Pancreas (tissue), 10 donors: ENCODE results near the gene HECTD4. TPM values are rescaled to one million over a fixed set of nuclear protein-coding genes. Genes with fewer than 3 reads are reported as not detected.
"Not testable (repeated sequence)": the region's sequence is repeated elsewhere in the genome, so short reads cannot be mapped to it uniquely, and the experiment has no call there.

ENCODE experiments used
- ATAC-seq, 4 donors: fragments of 200-7000 bp; cut with Tn5 transposase; one replicate each; pipeline versions ENCODE4 v1.8.0 to v1.9.1; 2020; ENCODE audit warnings: mild to moderate bottlenecking in 4 of 4, moderate library complexity in 4 of 4
- DNase-seq, 6 donors: peaks; one replicate each; pipeline ENCODE4 v3.0.0-alpha.2; 2020
- FAIRE-seq: peaks from 2 replicates; lab custom pipeline; 2012; peaks lifted over from hg19 to GRCh38; lab: Jason Lieb, UNC
- H3K27ac ChIP-seq, 4 donors: fragments of 200-600 bp; sonication (generic); 1 replicate in 3 of 4; 2 replicates in 1 of 4; pipeline versions ENCODE4 v1.5.0 to v1.8.0; 2020
- H3K27me3 ChIP-seq, 4 donors: fragments of 200-600 bp; one replicate each; pipeline ENCODE4 v1.8.0; 2021
- H3K36me3 ChIP-seq, 3 donors: fragments of 200-600 bp; sonication (generic) in 1 of 3; one replicate each; pipeline versions ENCODE4 v1.5.0 to v1.8.0; 2020 to 2021
- H3K4me1 ChIP-seq, 3 donors: fragments of 200-600 bp; one replicate each; pipeline ENCODE4 v1.8.0; 2021
- H3K4me3 ChIP-seq, 4 donors: fragments of 200-600 bp; sonication (generic) in 2 of 4; one replicate each; pipeline versions ENCODE4 v1.5.0 to v1.8.0; 2020 to 2021
- H3K9me3 ChIP-seq, 4 donors: fragments of 200-600 bp; one replicate each; pipeline ENCODE4 v1.8.0; 2021
- CTCF ChIP-seq, 4 donors: fragments of 200-600 bp; sonication (generic) in 3 of 4; IDR thresholded peaks; one replicate each; pipeline versions ENCODE4 v1.5.0 to v1.8.0; 2021; ENCODE audit warnings: antibody characterized with exemption in 4 of 4
- WGBS, 2 donors: extraction: QIAGEN DNeasy Blood & Tissue Kit; methylation state at CpG; one replicate each; pipeline ENCODE4 v1.1.7; 2013; 5-methylcytosine and 5-hydroxymethylcytosine counted together
- intact Hi-C, 3 donors: fragments of 100-400 bp; cut with DNase I; formaldehyde crosslinking; loops; one replicate each; pipeline versions ENCODE4 v1.11.1 to v1.14.2; 2022
- polyA plus RNA-seq, 2 donors: library from polyadenylated mRNA; stranded (reverse); fragments of 200-250 nt; gene quantifications; one replicate each; pipeline ENCODE4 v1.2.3, GENCODE V29; 2013
- total RNA-seq, 6 donors: library from RNA; stranded (reverse); fragmentation: NEBNext Ultra II Directional in 4 of 6; extraction: Animal tissue kit (Norgen Biotek cat#: 25700) in 4 of 6; gene quantifications; one replicate each; pipeline versions ENCODE4 v1.2.1 to v1.2.4, GENCODE V29; 2021 to 2023
- donor health status: healthy with polysubstance abuse.
- donor health status: DM: no; HTN: no; CAD: no; lungs with moderate emphysema.
- donor health status: DM: no; HTN: no; CAD: no.
- donor health status: control.
- donor health status: control.
- donor health status: Bipolar disorder and iron deficiency.
- donor health status: DM: yes; HTN: yes; CAD: no.
- donor health status: DM: no; HTN: no; CAD: no.
- donor health status: DM: no; HTN: no; CAD: no.
- donor health status: DM: yes; HTN: yes; CAD: no.

HECTD4 gene
- total and polyA plus RNA-seq, 8 donors: 17.9 to 38.4 (median 26.4) TPM

- ATAC-seq: peak in 1 of 4 donors; percentile 25
- FAIRE-seq: no peak
- Histone ChIP-seq H3K36me3 (no peaks in the 10 kb centered on the region), H3K4me1 (peaks cover 6 to 17% (median 9%) of the 10 kb centered on the region in 3 donors), H3K4me3 (no peak overlapping the region), H3K9me3 (no peaks in the 10 kb centered on the region), H3K27ac (no peak overlapping the region), H3K27me3 (no peaks in the 10 kb centered on the region)
- 69 to 74% methylated on average over 3 of the region's 3 CpGs for WGBS, 2 donors
- DNase-seq: no peak
- intact Hi-C loops: no loop called here
- TF ChIP-seq CTCF (IDR thresholded peaks at IDR 0.05): no peak
These were observed 42.0 kb downstream of the HECTD4 start for GRCh38 chr12:112340230-112340629.

- ATAC-seq, intact Hi-C loops, H3K27me3 ChIP-seq, H3K36me3 ChIP-seq, H3K9me3 ChIP-seq, DNase-seq, H3K4me1 ChIP-seq, H3K4me3 ChIP-seq, FAIRE-seq, H3K27ac ChIP-seq: not testable (repeated sequence)
- 94% methylated on average over 1 of the region's 1 CpG for WGBS, 2 donors
These were observed 47.2 kb downstream of the HECTD4 start for GRCh38 chr12:112334999-112335398.

GRCh38 chr12:112333019-112333418, 49.2 kb downstream of the HECTD4 start:
- ATAC-seq (no peak), FAIRE-seq (no peak), DNase-seq (no peak)
- Histone ChIP-seq H3K4me3 (no peak overlapping the region), H3K4me1 (peaks cover 6 to 13% (median 6%) of the 10 kb centered on the region in 3 donors), H3K36me3 (no peaks in the 10 kb centered on the region), H3K27me3 (no peaks in the 10 kb centered on the region), H3K27ac (no peak overlapping the region), H3K9me3 (no peaks in the 10 kb centered on the region)
- no peak for TF ChIP-seq CTCF (IDR thresholded peaks at IDR 0.05)
- WGBS, 2 donors: 56 to 59% methylated on average over 3 of the region's 3 CpGs
- intact Hi-C loops: no loop called here

- Histone ChIP-seq H3K36me3 (no peaks in the 10 kb centered on the region), H3K27me3 (no peaks in the 10 kb centered on the region), H3K4me3 (no peak overlapping the region), H3K27ac (no peak overlapping the region), H3K9me3 (no peaks in the 10 kb centered on the region), H3K4me1 (peaks cover 9 to 22% (median 14%) of the 10 kb centered on the region in 3 donors)
- ATAC-seq: peak in 1 of 4 donors; percentile 57
- DNase-seq: no peak
- WGBS, 2 donors: 88 to 94% methylated on average over 4 of the region's 4 CpGs
- TF ChIP-seq CTCF (IDR thresholded peaks at IDR 0.05): no peak
- FAIRE-seq: no peak
- intact Hi-C loops: no loop called here
These were observed 50.3 kb downstream of the HECTD4 start for GRCh38 chr12:112331886-112332285.

- H3K27me3 ChIP-seq: no peaks in the 10 kb centered on the region
- H3K36me3 ChIP-seq: no peaks in the 10 kb centered on the region
- H3K9me3 ChIP-seq: no peaks in the 10 kb centered on the region
- no peak overlapping the region for H3K27ac ChIP-seq
- ATAC-seq (no peak), DNase-seq (no peak), FAIRE-seq (no peak)
- WGBS, 2 donors: 97 to 98% methylated on average over 4 of the region's 4 CpGs
- intact Hi-C loops: no loop called here
- H3K4me3 ChIP-seq: no peak overlapping the region
- TF ChIP-seq CTCF (IDR thresholded peaks at IDR 0.05): no peak
- H3K4me1 ChIP-seq: peaks cover 9 to 22% (median 14%) of the 10 kb centered on the region in 3 donors
These were observed 51.5 kb downstream of the HECTD4 start for GRCh38 chr12:112330706-112331105.
